T-helper 1 cell treated with Interleukin-12 subunit alpha and Interleukin-12 subunit beta and Interleukin-4 antibody, amounts not matched to agents 30 μg/mL and 1 μg/mL, for 36 hours (primary cell): ENCODE measurements around the gene ELP5.

Experiments used
- H3K27ac Mint-ChIP-seq: one replicate; pipeline ENCODE4 v1.8.0; 2021; ENCODE audit warnings: mild to moderate bottlenecking, mixed read lengths
- H3K27me3 Mint-ChIP-seq: one replicate; pipeline ENCODE4 v1.8.0; 2021; ENCODE audit warnings: low read depth, mixed read lengths
- H3K36me3 Mint-ChIP-seq: one replicate; pipeline ENCODE4 v1.8.0; 2021; ENCODE audit warnings: low read depth, mixed read lengths
- H3K4me1 Mint-ChIP-seq: one replicate; pipeline ENCODE4 v1.8.0; 2021; ENCODE audit warnings: low read depth, mixed read lengths
- H3K4me3 Mint-ChIP-seq: one replicate; pipeline ENCODE4 v1.8.0; 2021; ENCODE audit warnings: mild to moderate bottlenecking, moderate library complexity, mixed read lengths
- H3K9me3 Mint-ChIP-seq: one replicate; pipeline ENCODE4 v1.8.0; 2021; ENCODE audit warnings: mixed read lengths

The ELP5 gene

GRCh38 chr17:7250695-7251627 lies 1.1 kb upstream of the ELP5 start:
- H3K4me1 Mint-ChIP-seq, result peaks cover 27% of the 10 kb centered on the region
- H3K9me3 Mint-ChIP-seq, result no peaks in the 10 kb centered on the region
- H3K27me3 Mint-ChIP-seq, result no peaks in the 10 kb centered on the region
- peak overlapping the region; percentile 88 for H3K27ac Mint-ChIP-seq
- H3K4me3 Mint-ChIP-seq, result peak overlapping the region; percentile 96
- H3K36me3 Mint-ChIP-seq, result peaks cover 31% of the 10 kb centered on the region

- peaks cover 29% of the 10 kb centered on the region for H3K4me1 Mint-ChIP-seq
Measured at GRCh38 chr17:7251661-7252175, 297 bp upstream of the ELP5 start, which contains the start of gene CTDNEP1. TSS of gene CTDNEP1 (minus strand) at chr17:7251734. CDS start at chr17:7251296, 438 bp downstream.

DNA sequence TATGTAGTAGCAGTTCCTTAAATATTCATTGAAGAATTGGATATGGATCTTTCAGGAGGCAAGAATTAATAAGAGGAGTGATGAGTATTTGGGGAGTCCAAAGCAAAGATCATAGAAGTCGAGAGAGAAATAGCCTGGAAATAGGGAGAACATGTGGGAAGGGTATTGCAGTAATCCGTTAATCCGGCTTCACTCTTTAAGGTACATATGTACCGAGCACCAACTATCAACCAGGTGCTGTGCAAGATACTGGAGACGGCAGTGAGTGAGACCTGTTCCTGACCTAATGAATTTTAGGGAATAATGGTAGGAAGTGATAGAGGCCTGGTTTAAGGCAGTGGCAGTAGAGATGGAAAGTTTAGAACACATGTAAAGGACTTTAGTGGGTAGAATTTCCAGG lies 1.1 kb downstream of the ELP5 start:
- Mint-ChIP-seq H3K27me3 (no peaks in the 10 kb centered on the region), H3K4me1 (peaks cover 27% of the 10 kb centered on the region), H3K9me3 (no peaks in the 10 kb centered on the region), H3K4me3 (peak overlapping the region; percentile 93), H3K36me3 (peaks cover 27% of the 10 kb centered on the region), H3K27ac (peak overlapping the region; percentile 98)

More at GRCh38 chr17:7251661-7252175, 297 bp upstream of the ELP5 start, which contains the start of gene CTDNEP1:
- no peaks in the 10 kb centered on the region for H3K9me3 Mint-ChIP-seq
- H3K27ac Mint-ChIP-seq, result peak within 1 kb of the TSS; percentile 98
- no peaks in the 10 kb centered on the region for H3K27me3 Mint-ChIP-seq
- H3K4me3 Mint-ChIP-seq, result peak within 1 kb of the TSS; percentile 96
- peaks cover 31% of the 10 kb centered on the region for H3K36me3 Mint-ChIP-seq

DNA sequence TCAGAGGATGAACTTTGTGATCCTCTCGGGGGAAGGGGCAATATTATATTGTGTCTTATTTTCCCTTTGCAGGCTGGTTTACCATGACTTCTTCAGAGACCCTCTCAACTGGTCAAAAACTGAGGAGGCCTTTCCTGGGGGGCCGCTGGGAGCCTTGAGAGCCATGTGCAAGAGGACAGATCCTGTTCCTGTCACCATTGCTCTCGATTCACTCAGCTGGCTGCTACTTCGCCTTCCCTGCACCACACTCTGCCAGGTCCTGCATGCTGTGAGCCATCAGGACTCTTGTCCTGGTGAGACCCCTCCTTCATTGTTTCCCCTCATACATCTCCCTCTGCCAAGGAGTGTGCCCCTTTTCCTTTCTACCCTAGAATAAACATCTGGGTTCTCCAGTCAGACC lies 2.5 kb downstream of the ELP5 start:
- no peaks in the 10 kb centered on the region for H3K27me3 Mint-ChIP-seq
- H3K9me3 Mint-ChIP-seq, result no peaks in the 10 kb centered on the region
- peak overlapping the region; percentile 12 for H3K4me3 Mint-ChIP-seq
- H3K36me3 Mint-ChIP-seq, result peaks cover 34% of the 10 kb centered on the region
- peak overlapping the region; percentile 31 for H3K27ac Mint-ChIP-seq
- peaks cover 22% of the 10 kb centered on the region for H3K4me1 Mint-ChIP-seq

DNA sequence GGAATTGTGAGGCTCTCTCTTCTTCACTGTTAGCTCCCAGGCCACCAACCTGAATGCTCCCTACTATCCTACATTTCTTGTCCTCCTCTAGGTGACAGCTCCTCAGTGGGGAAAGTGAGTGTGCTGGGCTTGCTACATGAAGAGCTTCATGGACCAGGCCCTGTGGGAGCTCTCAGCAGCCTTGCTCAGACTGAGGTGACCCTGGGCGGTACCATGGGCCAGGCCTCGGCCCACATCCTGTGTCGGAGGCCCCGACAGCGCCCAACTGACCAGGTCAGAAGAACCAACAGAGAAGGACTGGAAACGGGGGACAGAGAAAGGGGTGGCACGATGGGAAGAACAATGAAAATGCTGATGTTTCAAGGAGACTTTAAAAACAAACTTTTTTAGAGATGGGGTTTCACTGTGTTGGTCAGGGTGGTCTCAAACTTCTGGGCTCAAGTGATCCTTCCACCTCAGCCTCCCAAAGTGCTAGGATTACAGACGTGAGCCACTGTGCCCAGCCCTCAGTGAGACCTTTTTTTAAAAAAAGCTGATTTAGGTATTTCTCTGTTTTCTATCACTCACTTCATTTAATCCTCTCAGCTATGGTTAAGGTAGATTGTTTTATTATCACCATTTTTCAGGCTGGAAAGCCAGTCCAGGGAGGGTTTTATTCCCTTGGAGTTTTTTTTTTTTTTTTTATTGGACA lies 4.9 kb downstream of the ELP5 start:
- H3K4me3 Mint-ChIP-seq, result no peak overlapping the region
- peaks cover 16% of the 10 kb centered on the region for H3K4me1 Mint-ChIP-seq
- no peaks in the 10 kb centered on the region for H3K9me3 Mint-ChIP-seq
- peaks cover 34% of the 10 kb centered on the region for H3K36me3 Mint-ChIP-seq
- H3K27ac Mint-ChIP-seq, result no peak overlapping the region
- H3K27me3 Mint-ChIP-seq, result peaks cover 3% of the 10 kb centered on the region

- Mint-ChIP-seq H3K36me3 (peaks cover 26% of the 10 kb centered on the region), H3K4me3 (no peak overlapping the region), H3K27ac (no peak overlapping the region), H3K9me3 (no peaks in the 10 kb centered on the region), H3K4me1 (peaks cover 18% of the 10 kb centered on the region), H3K27me3 (peaks cover 19% of the 10 kb centered on the region)
Measured at GRCh38 chr17:7258731-7259554, 6.9 kb downstream of the ELP5 start.

GRCh38 chr17:7259555-7259889 lies 7.5 kb downstream of the ELP5 start:
- peaks cover 24% of the 10 kb centered on the region for H3K36me3 Mint-ChIP-seq

GRCh38 chr17:7260151-7260550 lies 8.1 kb downstream of the ELP5 start:
- Mint-ChIP-seq H3K4me1 (peaks cover 19% of the 10 kb centered on the region), H3K36me3 (peaks cover 20% of the 10 kb centered on the region), H3K9me3 (no peaks in the 10 kb centered on the region), H3K27ac (no peak overlapping the region), H3K27me3 (peaks cover 27% of the 10 kb centered on the region), H3K4me3 (no peak overlapping the region)

More at GRCh38 chr17:7259555-7259889, 7.5 kb downstream of the ELP5 start:
- Mint-ChIP-seq H3K27ac (no peak overlapping the region), H3K4me1 (peaks cover 19% of the 10 kb centered on the region), H3K27me3 (peaks cover 25% of the 10 kb centered on the region), H3K4me3 (no peak overlapping the region), H3K9me3 (no peaks in the 10 kb centered on the region)

DNA sequence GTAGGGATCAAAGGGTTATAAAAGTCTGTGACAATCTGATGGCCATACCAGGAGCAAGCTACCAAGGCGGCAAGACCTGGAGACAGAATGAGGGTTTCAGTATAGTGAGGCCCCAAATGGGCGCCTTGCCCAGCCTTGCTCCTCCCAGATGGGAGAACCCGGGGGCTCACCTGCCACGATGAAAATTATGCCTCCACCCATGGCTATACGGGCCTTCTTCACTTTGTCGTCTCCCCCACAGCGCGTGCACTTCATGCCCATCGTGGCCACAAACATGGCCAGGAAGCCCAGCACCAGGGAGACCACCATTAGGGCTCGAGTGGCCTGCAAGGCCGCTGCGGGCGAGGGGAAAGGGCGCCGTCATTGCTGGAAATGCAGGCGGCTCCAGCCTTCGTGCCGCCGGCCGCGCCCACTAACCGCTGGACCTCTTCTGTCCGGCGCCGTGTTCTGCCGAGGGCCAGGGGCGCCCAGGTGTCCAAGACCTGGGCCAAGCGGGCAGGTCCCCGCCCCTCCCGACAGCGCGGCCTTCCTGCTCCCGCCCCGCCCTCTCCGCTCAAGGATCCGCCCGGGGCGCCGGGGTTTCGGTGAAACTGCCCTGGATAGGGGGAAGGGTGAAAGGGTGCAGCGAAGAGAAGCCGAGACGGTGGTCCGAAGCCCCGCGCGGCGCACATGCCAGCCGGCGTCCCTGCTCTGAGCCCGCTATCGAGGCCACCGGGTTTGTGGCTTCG lies 8.8 kb downstream of the ELP5 start:
- peaks cover 19% of the 10 kb centered on the region for H3K4me1 Mint-ChIP-seq
- no peak overlapping the region for H3K27ac Mint-ChIP-seq
- peaks cover 20% of the 10 kb centered on the region for H3K36me3 Mint-ChIP-seq
- H3K27me3 Mint-ChIP-seq, result peaks cover 27% of the 10 kb centered on the region
- H3K4me3 Mint-ChIP-seq, result no peak overlapping the region
- H3K9me3 Mint-ChIP-seq, result no peaks in the 10 kb centered on the region

DNA sequence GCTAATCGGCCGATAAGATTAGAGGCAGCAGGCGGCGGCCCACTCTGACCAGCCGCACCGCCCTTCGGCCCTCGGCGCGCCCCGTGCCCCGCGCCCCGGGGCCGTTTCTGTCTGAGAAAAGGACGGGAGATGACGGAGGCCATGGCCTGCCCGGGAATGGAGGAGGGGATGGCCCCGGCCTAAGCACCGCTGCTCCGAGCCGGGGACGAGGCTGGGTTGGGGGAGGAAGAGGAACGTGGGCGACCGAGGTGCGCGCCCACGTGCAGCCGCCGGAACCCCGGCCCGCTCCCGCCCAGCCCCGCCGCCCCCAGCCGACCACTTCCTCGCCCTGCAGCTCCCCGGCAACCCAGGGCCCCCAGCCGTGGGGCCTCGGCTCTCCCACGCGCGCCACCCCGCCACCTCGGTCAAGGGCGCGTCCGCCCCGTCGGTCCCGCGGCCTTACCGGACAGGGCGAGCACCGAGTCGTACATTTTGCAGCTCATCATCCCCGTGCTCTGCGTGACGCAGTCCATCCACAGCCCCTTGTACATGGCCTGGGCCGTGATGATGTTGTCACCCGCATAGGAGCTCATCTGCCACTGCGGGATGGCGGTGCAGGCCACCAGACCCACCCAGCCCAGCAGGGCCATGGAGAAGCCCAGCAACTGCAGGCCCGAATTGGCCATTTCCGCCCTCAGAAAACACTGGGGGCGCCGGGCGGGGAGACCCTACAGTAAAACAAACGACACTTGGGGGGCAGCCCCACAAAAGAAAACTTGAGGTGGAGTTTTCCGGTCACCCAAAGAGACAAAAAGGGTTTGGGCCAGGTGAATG lies 9.6 kb downstream of the ELP5 start:
- H3K4me3 Mint-ChIP-seq, result peak overlapping the region; percentile 58

DNA sequence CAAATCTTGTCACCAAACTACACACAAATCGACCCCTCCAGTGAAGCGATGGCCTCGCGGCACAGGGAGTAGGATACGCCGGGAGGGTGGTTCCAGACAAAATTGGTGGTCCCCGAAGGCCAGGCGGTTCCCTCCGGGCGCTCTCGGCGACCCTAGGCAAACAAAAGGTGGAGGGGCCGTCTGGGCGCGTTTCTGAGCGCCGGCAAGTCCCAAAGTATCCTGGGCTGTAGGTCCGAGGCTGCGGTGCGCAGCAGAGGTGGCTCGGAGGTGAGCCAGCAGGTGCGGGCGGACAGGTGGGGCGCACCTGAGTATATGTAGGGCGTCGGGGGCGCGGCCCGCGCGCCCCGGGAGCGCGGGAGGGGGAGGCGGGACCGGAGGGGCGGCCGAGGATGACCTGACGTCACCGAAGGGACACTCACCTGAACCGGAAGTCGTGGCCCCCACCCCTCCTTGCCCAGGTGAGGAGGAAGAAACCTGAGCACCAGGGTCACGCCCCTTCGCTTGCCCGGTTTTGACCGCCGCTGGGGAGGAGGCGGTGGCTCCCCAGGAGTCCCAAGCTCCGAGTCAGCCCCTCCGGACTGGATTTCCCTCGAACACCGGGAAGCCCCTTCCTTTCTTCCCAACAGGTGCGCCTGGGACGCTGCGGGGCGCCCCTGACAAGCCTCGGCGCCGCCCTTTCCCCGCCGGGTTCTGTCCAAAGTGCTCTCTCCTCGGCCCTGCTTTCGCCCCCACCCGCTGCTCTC lies 10.3 kb downstream of the ELP5 start, which contains the start of gene CLDN7:
Gene CLDN7 (minus strand): TSS at position 287 of the 743 bp plus-strand sequence. CDS start 435 bp downstream, outside the sequence.
- Mint-ChIP-seq H3K36me3 (peaks cover 11% of the 10 kb centered on the region), H3K9me3 (no peaks in the 10 kb centered on the region), H3K4me3 (peak within 1 kb of the TSS; percentile 61), H3K27me3 (peaks cover 31% of the 10 kb centered on the region), H3K27ac (peak within 1 kb of the TSS; percentile 55), H3K4me1 (peaks cover 17% of the 10 kb centered on the region)

More for the DNA sequence above, 9.6 kb downstream of the ELP5 start:
- Mint-ChIP-seq H3K9me3 (no peaks in the 10 kb centered on the region), H3K4me1 (peaks cover 17% of the 10 kb centered on the region), H3K27me3 (peaks cover 27% of the 10 kb centered on the region), H3K27ac (no peak overlapping the region), H3K36me3 (peaks cover 14% of the 10 kb centered on the region)
